H1 (cell line): ENCODE results near the gene PPP3CB. TPM values are rescaled to one million over a fixed set of nuclear protein-coding genes. Genes with fewer than 3 reads are reported as not detected.

Experiments
- CTCF ChIA-PET: fragments of 300-600 bp; sonication (Branson Sonifier 250); formaldehyde crosslinking; loops from one replicate; lab custom pipeline; 2021; ENCODE audit not compliant: partially characterized antibody; lab: Charles Lee
- POLR2A ChIA-PET: fragments of 300-600 bp; sonication (Branson Sonifier 250); formaldehyde crosslinking; loops from one replicate; lab custom pipeline; 2021; ENCODE audit warnings: inconsistent platforms; ENCODE audit not compliant: partially characterized antibody; lab: Charles Lee
- DNase-seq, 2 experiments: peaks; one replicate each; pipeline versions ENCODE4 v3.0.0 to v3.0.0-alpha.2; 2010 to 2022; ENCODE audit warnings: low spot score in 2 of 2, low read depth in 1 of 2, mixed read lengths in 1 of 2
- FAIRE-seq: peaks from 2 replicates; lab custom pipeline; 2011; peaks lifted over from hg19 to GRCh38; lab: Jason Lieb, UNC
- H2AFZ ChIP-seq: 2 replicates; pipeline ENCODE4 v1.8.1; 2012; ENCODE audit warnings: low read length, inconsistent platforms
- H2AK5ac ChIP-seq: 2 replicates; pipeline ENCODE4 v1.6.1; 2013; ENCODE audit warnings: low read depth, low read length
- H2BK120ac ChIP-seq: replicated peaks from 2 replicates; pipeline ENCODE3; 2013; ENCODE audit warnings: low read depth, low read length, inconsistent platforms
- H2BK12ac ChIP-seq: 2 replicates; pipeline ENCODE4 v1.6.1; 2013; ENCODE audit warnings: low read depth, low read length
- H2BK15ac ChIP-seq: 2 replicates; pipeline ENCODE4 v1.6.1; 2013; ENCODE audit warnings: low read length
- H2BK20ac ChIP-seq: 2 replicates; pipeline ENCODE4 v1.6.1; 2013; ENCODE audit warnings: low read length
- H2BK5ac ChIP-seq: 2 replicates; pipeline ENCODE4 v1.6.1; 2013; ENCODE audit warnings: low read depth, low read length
- H3K14ac ChIP-seq: 2 replicates; pipeline ENCODE4 v1.6.1; 2013; ENCODE audit warnings: inconsistent platforms; ENCODE audit not compliant: insufficient read length
- H3K18ac ChIP-seq: 2 replicates; pipeline ENCODE4 v1.6.1; 2013; ENCODE audit warnings: low read length; ENCODE audit errors: extremely low read depth
- H3K23ac ChIP-seq: 2 replicates; pipeline ENCODE4 v1.6.1; 2013; ENCODE audit warnings: inconsistent platforms; ENCODE audit not compliant: insufficient read length
- H3K23me2 ChIP-seq: 2 replicates; pipeline ENCODE4 v1.6.1; 2013; ENCODE audit warnings: low read depth, low read length
- H3K27ac ChIP-seq: 2 replicates; pipeline ENCODE4 v1.6.1; 2011; ENCODE audit warnings: low read depth, low read length, inconsistent platforms
- H3K27me3 ChIP-seq, 4 experiments: replicated peaks in 1 of 4; 1 replicate in 1 of 4; 2 replicates in 3 of 4; pipeline versions ENCODE4 v1.6.1 to v1.8.1; 2011 to 2013; ENCODE audit warnings: low read length in 3 of 4, mild to moderate bottlenecking in 3 of 4, inconsistent platforms in 2 of 4, mixed read lengths in 2 of 4, moderate library complexity in 1 of 4; ENCODE audit not compliant: control insufficient read depth in 3 of 4, insufficient read depth in 3 of 4; ENCODE audit errors: extremely low read depth in 1 of 4
- H3K36me3 ChIP-seq, 4 experiments: 2 replicates each; pipeline versions ENCODE4 v1.6.1 to v1.8.1; 2011 to 2013; ENCODE audit warnings: mild to moderate bottlenecking in 4 of 4, low read length in 3 of 4, moderate library complexity in 2 of 4, control low read depth in 1 of 4, inconsistent platforms in 1 of 4; ENCODE audit not compliant: insufficient read depth in 4 of 4, control insufficient read depth in 2 of 4
- H3K4ac ChIP-seq: replicated peaks from 2 replicates; pipeline ENCODE3; 2013; ENCODE audit warnings: low read length, low read depth, mixed read lengths, inconsistent platforms; ENCODE audit not compliant: insufficient read length
- H3K4me1 ChIP-seq, 4 experiments: replicated peaks in 1 of 4; 1 replicate in 1 of 4; 2 replicates in 3 of 4; pipeline versions ENCODE4 v1.6.1 to v1.8.1; 2011 to 2013; ENCODE audit warnings: low read length in 3 of 4, inconsistent platforms in 2 of 4, mixed read lengths in 1 of 4; ENCODE audit not compliant: insufficient read depth in 4 of 4, control insufficient read depth in 3 of 4
- H3K4me2 ChIP-seq, 2 experiments: 2 replicates each; pipeline versions ENCODE4 v1.6.1 to v1.8.1; 2011 to 2013; ENCODE audit warnings: low read depth in 2 of 2, low read length in 2 of 2, control low read depth in 1 of 2, inconsistent platforms in 1 of 2, mild to moderate bottlenecking in 1 of 2; ENCODE audit not compliant: insufficient read depth in 1 of 2
- H3K4me3 ChIP-seq, 4 experiments: fragments of 200-600, 300-600 bp in 1 of 4; sonication (generic), shearing (Covaris generic), sonication (Bioruptor Twin) in 1 of 4; 2 replicates each; pipeline versions ENCODE4 v1.5.1 to v1.8.1; 2011 to 2016; ENCODE audit warnings: low read length in 4 of 4, low read depth in 3 of 4, control low read depth in 2 of 4, inconsistent platforms in 2 of 4, mild to moderate bottlenecking in 2 of 4, mixed read lengths in 1 of 4, moderate library complexity in 1 of 4; ENCODE audit not compliant: insufficient read depth in 2 of 4; ENCODE audit errors: extremely low read depth in 1 of 4
- H3K56ac ChIP-seq: replicated peaks from 2 replicates; pipeline ENCODE3; 2013; ENCODE audit warnings: low read depth, mild to moderate bottlenecking, mixed read lengths, low read length, inconsistent platforms; ENCODE audit not compliant: insufficient read length
- H3K79me1 ChIP-seq: 2 replicates; pipeline ENCODE4 v1.6.1; 2013; ENCODE audit warnings: low read depth, low read length, control low read depth
- H3K79me2 ChIP-seq, 2 experiments: 2 replicates each; pipeline versions ENCODE4 v1.6.1 to v1.8.1; 2012 to 2013; ENCODE audit warnings: low read length in 2 of 2, mild to moderate bottlenecking in 2 of 2, inconsistent platforms in 1 of 2; ENCODE audit not compliant: insufficient read depth in 2 of 2, control insufficient read depth in 1 of 2
- H3K9ac ChIP-seq, 4 experiments: replicated peaks in 1 of 4; 1 replicate in 1 of 4; 2 replicates in 3 of 4; pipeline versions ENCODE4 v1.6.1 to v1.8.1; 2011 to 2013; ENCODE audit warnings: low read depth in 3 of 4, low read length in 3 of 4, control low read depth in 2 of 4, mild to moderate bottlenecking in 2 of 4, moderate library complexity in 2 of 4, inconsistent platforms in 1 of 4; ENCODE audit errors: extremely low read depth in 1 of 4
- H3K9me3 ChIP-seq, 2 experiments: 2 replicates each; pipeline versions ENCODE4 v1.6.1 to v1.8.1; 2012 to 2013; ENCODE audit warnings: mild to moderate bottlenecking in 2 of 2, moderate library complexity in 2 of 2, control low read depth in 1 of 2, inconsistent platforms in 1 of 2, low read depth in 1 of 2, low read length in 1 of 2, mixed read lengths in 1 of 2; ENCODE audit not compliant: insufficient read depth in 2 of 2
- H4K20me1 ChIP-seq, 2 experiments: replicated peaks in 1 of 2; 2 replicates each; pipeline versions ENCODE3 to v1.8.1; 2011 to 2013; ENCODE audit warnings: inconsistent platforms in 2 of 2, low read length in 2 of 2, mild to moderate bottlenecking in 1 of 2; ENCODE audit not compliant: insufficient read depth in 2 of 2, control insufficient read depth in 1 of 2
- H4K5ac ChIP-seq: 2 replicates; pipeline ENCODE4 v1.6.1; 2013; ENCODE audit warnings: low read length, low read depth, mixed read lengths, inconsistent platforms; ENCODE audit not compliant: insufficient read length
- H4K8ac ChIP-seq: 2 replicates; pipeline ENCODE4 v1.8.0; 2013; ENCODE audit warnings: mild to moderate bottlenecking, moderate library complexity, low read length, inconsistent platforms; ENCODE audit not compliant: insufficient read depth; ENCODE audit errors: extremely low read depth
- H4K91ac ChIP-seq: replicated peaks from 2 replicates; pipeline ENCODE3; 2013; ENCODE audit warnings: low read length, mixed read lengths, inconsistent platforms; ENCODE audit not compliant: insufficient read length
- ATF3 ChIP-seq: IDR thresholded peaks from 2 replicates; pipeline ENCODE4 v1.6.1; 2011; ENCODE audit warnings: low read depth, mild to moderate bottlenecking, low read length; ENCODE audit not compliant: insufficient read depth
- CBX5 ChIP-seq: fragments of 300-800, 300-1000 bp; sonication (generic); IDR thresholded peaks from 2 replicates; pipeline ENCODE4 v1.7.1; 2016; ENCODE audit warnings: antibody characterized with exemption, low read length, low read depth
- CEBPB ChIP-seq: IDR thresholded peaks from 2 replicates; pipeline ENCODE4 v1.6.1; 2012; ENCODE audit warnings: low read depth, low read length
- CTBP2 ChIP-seq: IDR thresholded peaks from 2 replicates; pipeline ENCODE4 v1.7.0; 2011; ENCODE audit warnings: borderline replicate concordance, mild to moderate bottlenecking, moderate library complexity, mixed read lengths, low read length; ENCODE audit not compliant: insufficient read depth, insufficient read length
- FOSL1 ChIP-seq: IDR thresholded peaks from 2 replicates; pipeline ENCODE4 v1.6.1; 2011; ENCODE audit warnings: mild to moderate bottlenecking, low read depth, low read length, moderate library complexity; ENCODE audit not compliant: insufficient read depth
- GABPA ChIP-seq: IDR thresholded peaks from 2 replicates; pipeline ENCODE4 v1.6.1; 2011; ENCODE audit warnings: mild to moderate bottlenecking, low read length, moderate library complexity, borderline replicate concordance; ENCODE audit not compliant: insufficient read depth
- POLR2A ChIP-seq, 2 experiments: IDR thresholded peaks; 1 replicate in 1 of 2; 2 replicates in 1 of 2; pipeline ENCODE4 v1.6.1; 2011; ENCODE audit warnings: low read depth in 2 of 2, low read length in 2 of 2, mild to moderate bottlenecking in 2 of 2; ENCODE audit errors: control extremely low read depth in 1 of 2
- POLR2AphosphoS5 ChIP-seq: IDR thresholded peaks from 2 replicates; pipeline ENCODE4 v1.6.1; 2011; ENCODE audit warnings: low read depth, low read length
- SP1 ChIP-seq: IDR thresholded peaks from 2 replicates; pipeline ENCODE4 v1.6.1; 2011; ENCODE audit warnings: low read depth, low read length
- SUZ12 ChIP-seq: fragments of 200-600 bp; sonication (generic); IDR thresholded peaks from 2 replicates; pipeline ENCODE4 v1.6.1; 2012; ENCODE audit warnings: mild to moderate bottlenecking, inconsistent platforms, low read length, moderate library complexity, mixed read lengths
- USF2 ChIP-seq: IDR thresholded peaks from 2 replicates; pipeline ENCODE4 v1.6.1; 2011; ENCODE audit warnings: low read length, improper control_type of control experiment
- WGBS, 2 experiments: shearing (Covaris generic) in 1 of 2; methylation state at CpG; one replicate each; pipeline versions ENCODE4 v1.1.6 to v1.1.7; 2013 to 2015; ENCODE audit warnings: low lambda C conversion rate in 2 of 2, mixed read lengths in 2 of 2, inconsistent platforms in 1 of 2, low coverage in 1 of 2, missing lambda C conversion rate in 1 of 2; ENCODE audit not compliant: insufficient replicate concordance in 2 of 2, insufficient coverage in 1 of 2, insufficient read length in 1 of 2; ENCODE audit errors: extremely low coverage in 1 of 2, missing lambda C conversion rate in 1 of 2; 5-methylcytosine and 5-hydroxymethylcytosine counted together
- polyA plus RNA-seq, 7 experiments: library from polyadenylated mRNA; depleted of rRNA in 3 of 7; stranded (reverse) in 5 of 7; unstranded in 2 of 7; fragments of >200 nt in 5 of 7; fragments of 200-250 nt in 2 of 7; gene quantifications; 1 replicate in 5 of 7; 2 replicates in 1 of 7; 4 replicates in 1 of 7; pipeline versions ENCODE4 v1.2.1 to v1.2.3, GENCODE V29; 2011 to 2013; ENCODE audit warnings: missing spikeins in 2 of 7, mixed read lengths in 2 of 7
- total RNA-seq: library from RNA; stranded (reverse); fragmentation: NEBNext Ultra II Directional; extraction: Animal tissue kit (Norgen Biotek cat#: 25700); gene quantifications from 2 replicates; pipeline ENCODE4 v1.2.1, GENCODE V29; 2021

PPP3CB gene
- total and polyA plus RNA-seq, 2 of the 8 experiments (the other 6 are each of a cell fraction or from before 2014, with no cell fraction given): 10.5 to 36.3 TPM

GRCh38 chr10:73408978-73409521, 86.8 kb downstream of the PPP3CB start:
- no peak overlapping the region for H2BK15ac ChIP-seq
- no peak overlapping the region for H3K4ac ChIP-seq
- no peak overlapping the region for H2AK5ac ChIP-seq
- H3K4me1 ChIP-seq: peaks cover 0 to 3% (median 1%) of the 10 kb centered on the region in 4 experiments; a peak in 3 of 7 replicates
- no peak overlapping the region for H3K9ac ChIP-seq
- H3K79me1 ChIP-seq: peaks cover 6% of the 10 kb centered on the region
- DNase-seq (no peak), FAIRE-seq (no peak)
- H3K56ac ChIP-seq: no peak overlapping the region
- no peak overlapping the region for H3K23ac ChIP-seq
- no peak overlapping the region for H4K5ac ChIP-seq
- H4K20me1 ChIP-seq: peaks cover 0 to 7% of the 10 kb centered on the region in 2 experiments
- no peaks in the 10 kb centered on the region; a peak in 1 of 8 replicates for H3K36me3 ChIP-seq
- H2BK5ac ChIP-seq: no peak overlapping the region
- H3K18ac ChIP-seq: no peak overlapping the region
- peaks cover 7% of the 10 kb centered on the region for H3K23me2 ChIP-seq
- no peak overlapping the region for H2BK120ac ChIP-seq
- H4K8ac ChIP-seq: no peak overlapping the region
- H3K27me3 ChIP-seq: no peaks in the 10 kb centered on the region
- CTCF ChIA-PET: interaction anchor here (0.7 kb wide), 1 partner anchor 131 kb away, joined by 3 read pairs; no protein-coding TSS in a partner anchor
- POLR2A ChIA-PET: no interaction called here
- no peak overlapping the region for H2AFZ ChIP-seq
- H3K9me3 ChIP-seq: no peaks in the 10 kb centered on the region
- peaks cover 3 to 79% of the 10 kb centered on the region in 2 experiments; a peak in 3 of 4 replicates for H3K79me2 ChIP-seq
- H4K91ac ChIP-seq: no peak overlapping the region
- no peak overlapping the region for H3K14ac ChIP-seq
- H3K4me3 ChIP-seq: no peak overlapping the region
- H2BK20ac ChIP-seq: no peak overlapping the region
- no peak overlapping the region for H2BK12ac ChIP-seq
- no peak overlapping the region for H3K4me2 ChIP-seq
- no peak overlapping the region for H3K27ac ChIP-seq
- 86% methylated on average over 4 of the region's 4 CpGs; no CpG with 5 or more reads in 1 of the 2 experiments for WGBS, 2 experiments
- TF ChIP-seq USF2 (no peak), POLR2AphosphoS5 (no peak), FOSL1 (no peak), CEBPB (no peak), CTBP2 (no peak), ATF3 (no peak), POLR2A (IDR thresholded peaks at IDR 0.05; ENCODE audit: control extremely low read depth in 1 of 2, low read depth in 2 of 2, low read length in 2 of 2) (no peak), SUZ12 (no peak), CBX5 (no peak), SP1 (no peak), GABPA (no peak)
